ENCODE measurements around the gene CFAP73.

GRCh38 chr12:113185180-113186032 lies 35.9 kb downstream of the CFAP73 start, which contains the start of the genes DDX54 and RITA1:
- TF ChIP-seq CTCF (IDR thresholded peaks at IDR 0.05) (no peak), POLR2A (IDR thresholded peaks at IDR 0.05) (peak in 1 of 2 donors; percentile 66)
